Neutrophil (primary cell): ENCODE measurements around the gene MOB4.
"Not testable (repeated sequence)": the region's sequence is repeated elsewhere in the genome, so short reads cannot be mapped to it uniquely, and the experiment has no call there.

Source experiments
- H3K27ac ChIP-seq: fragments of 200-600 bp; sonication (generic); 2 replicates; pipeline ENCODE4 v1.5.1; 2016; ENCODE audit warnings: mild to moderate bottlenecking, moderate library complexity
- H3K27me3 ChIP-seq: fragments of 200-600 bp; sonication (generic); 2 replicates; pipeline ENCODE4 v1.6.0; 2016; ENCODE audit warnings: mild to moderate bottlenecking
- H3K36me3 ChIP-seq: fragments of 200-600 bp; sonication (generic); 2 replicates; pipeline ENCODE4 v1.5.1; 2017
- H3K4me1 ChIP-seq, 2 experiments: fragments of 200-600 bp in 1 of 2; sonication (generic) in 1 of 2; 1 replicate in 1 of 2; 2 replicates in 1 of 2; pipeline versions ENCODE4 v1.5.1 to v1.6.1; 2013 to 2016; ENCODE audit warnings: low read depth in 1 of 2, low read length in 1 of 2, mild to moderate bottlenecking in 1 of 2, moderate library complexity in 1 of 2; ENCODE audit not compliant: control insufficient read depth in 1 of 2, insufficient read depth in 1 of 2
- H3K4me3 ChIP-seq, 2 experiments: fragments of 200-600 bp in 1 of 2; sonication (generic) in 1 of 2; 1 replicate in 1 of 2; 2 replicates in 1 of 2; pipeline ENCODE4 v1.5.1; 2013 to 2016; ENCODE audit warnings: low read depth in 1 of 2, low read length in 1 of 2, mild to moderate bottlenecking in 1 of 2, moderate library complexity in 1 of 2
- H3K9me3 ChIP-seq: fragments of 200-600 bp; sonication (generic); 2 replicates; pipeline ENCODE4 v1.5.1; 2016
- CTCF ChIP-seq: fragments of 200-600 bp; sonication (generic); IDR thresholded peaks from 2 replicates; pipeline ENCODE4 v1.5.1; 2016; ENCODE audit warnings: antibody characterized with exemption

Gene MOB4

GRCh38 chr2:197575987-197576386 lies 60.1 kb downstream of the MOB4 start:
- Histone ChIP-seq H3K9me3 (no peaks in the 10 kb centered on the region), H3K27me3 (no peaks in the 10 kb centered on the region), H3K27ac (peak overlapping the region; percentile 7), H3K36me3 (no peaks in the 10 kb centered on the region), H3K4me3 (no peak overlapping the region), H3K4me1 (peaks cover 23 to 27% of the 10 kb centered on the region in 2 experiments)
- TF ChIP-seq CTCF, result no peak

- no peaks in the 10 kb centered on the region for H3K36me3 ChIP-seq
- H3K27me3 ChIP-seq, result no peaks in the 10 kb centered on the region
- peak overlapping the region; percentile 7 for H3K27ac ChIP-seq
- TF ChIP-seq CTCF, result no peak
- H3K4me1 ChIP-seq, result peaks cover 23 to 27% of the 10 kb centered on the region in 2 experiments
- H3K9me3 ChIP-seq, result no peaks in the 10 kb centered on the region
- H3K4me3 ChIP-seq, result no peak overlapping the region
Measured at GRCh38 chr2:197576631-197577030, 60.8 kb downstream of the MOB4 start.

GRCh38 chr2:197577446-197577845 lies 61.6 kb downstream of the MOB4 start:
- Histone ChIP-seq H3K9me3 (no peaks in the 10 kb centered on the region), H3K4me3 (no peak overlapping the region), H3K27ac (no peak overlapping the region), H3K4me1 (peaks cover 23 to 25% of the 10 kb centered on the region in 2 experiments), H3K36me3 (no peaks in the 10 kb centered on the region), H3K27me3 (no peaks in the 10 kb centered on the region)
- TF ChIP-seq CTCF, result no peak

- H3K27me3 ChIP-seq, H3K27ac ChIP-seq, H3K9me3 ChIP-seq, H3K4me3 ChIP-seq, H3K36me3 ChIP-seq: not testable (repeated sequence)
- peaks cover 23 to 24% of the 10 kb centered on the region in 2 experiments for H3K4me1 ChIP-seq
Measured at GRCh38 chr2:197578294-197578693, 62.4 kb downstream of the MOB4 start.

GRCh38 chr2:197580166-197580565 lies 64.3 kb downstream of the MOB4 start:
- peaks cover 23 to 24% of the 10 kb centered on the region in 2 experiments for H3K4me1 ChIP-seq
- H3K9me3 ChIP-seq, H3K27ac ChIP-seq, H3K36me3 ChIP-seq, H3K4me3 ChIP-seq, H3K27me3 ChIP-seq: not testable (repeated sequence)

- H3K4me1 ChIP-seq, H3K9me3 ChIP-seq, H3K27ac ChIP-seq, H3K27me3 ChIP-seq, H3K4me3 ChIP-seq, H3K36me3 ChIP-seq: not testable (repeated sequence)
Measured at GRCh38 chr2:197587255-197587654, 71.4 kb downstream of the MOB4 start.

GRCh38 chr2:197591339-197592072 lies 75.6 kb downstream of the MOB4 start:
- Histone ChIP-seq H3K36me3 (no peaks in the 10 kb centered on the region), H3K27me3 (no peaks in the 10 kb centered on the region)

More at GRCh38 chr2:197591339-197592072, 75.6 kb downstream of the MOB4 start:
- Histone ChIP-seq H3K9me3 (no peaks in the 10 kb centered on the region), H3K4me1 (no peaks in the 10 kb centered on the region), H3K4me3 (no peak overlapping the region), H3K27ac (no peak overlapping the region)
- TF ChIP-seq CTCF, result no peak
